ENCODE data around the gene ZBTB47. TPM values are rescaled to one million over a fixed set of nuclear protein-coding genes. Genes with fewer than 3 reads are reported as not detected.

The ZBTB47 gene
- total RNA-seq = under 1 TPM; 0.60 to 0.62 TPM

DNA sequence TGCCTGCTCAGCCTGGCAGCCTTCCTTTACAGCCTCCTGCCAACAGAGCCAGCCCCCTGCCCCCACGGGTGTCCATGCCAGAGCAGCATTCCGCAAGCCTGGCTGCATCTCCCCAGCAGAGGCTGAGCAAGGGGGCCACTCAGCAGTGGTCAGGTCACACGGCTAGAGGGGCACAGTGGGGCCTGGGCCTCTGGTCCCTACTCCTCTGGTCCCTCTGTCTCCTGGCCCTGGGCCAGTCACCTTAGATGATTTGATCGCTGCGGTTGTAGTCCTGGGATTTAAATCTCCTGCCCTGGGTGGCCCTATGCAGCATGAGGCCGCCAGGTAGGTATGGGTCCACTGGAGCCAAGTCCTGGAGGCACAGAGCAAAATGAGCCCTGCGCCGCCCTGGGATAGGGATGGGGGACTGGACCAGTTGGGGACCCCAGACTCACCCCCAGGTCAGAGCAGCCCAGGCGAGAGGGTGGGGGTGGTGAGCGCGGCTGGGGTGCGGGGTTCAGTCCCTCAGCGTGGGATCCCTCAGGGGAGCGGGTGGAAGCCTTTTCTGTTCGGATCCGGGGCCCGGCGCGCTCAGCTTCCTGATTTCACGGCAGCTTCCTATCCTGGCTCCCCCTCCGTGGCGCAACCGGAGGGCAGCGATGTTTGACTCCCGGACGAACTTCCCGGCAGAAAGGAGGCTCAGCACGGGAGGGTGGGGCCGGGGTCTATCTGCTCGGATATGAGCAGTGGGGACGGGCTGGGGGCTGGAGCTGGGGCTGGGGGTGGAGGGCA, at the start of gene ZBTB47:
TSS of gene ZBTB47 (plus strand) at position 138 of the 771 bp plus-strand sequence. CDS start 4,659 bp downstream, outside the sequence.
- DNase-seq (peak; percentile 38), ATAC-seq (peak; percentile 14)
- Mint-ChIP-seq H3K27me3 (peaks cover 2% of the 10 kb centered on the region), H3K27ac (no peak within 1 kb of the TSS), H3K4me3 (peak within 1 kb of the TSS; percentile 72), H3K36me3 (ENCODE audit: low read depth) (no peaks in the 10 kb centered on the region), H3K4me1 (peaks cover 7% of the 10 kb centered on the region), H3K9me3 (ENCODE audit: low read depth) (no peaks in the 10 kb centered on the region)
- ChIA-PET CTCF (no interaction called here), POLR2A (no interaction called here)
- intact Hi-C loops (cut with DNase I, micrococcal nuclease) = loop anchor here (5.0 to 10.0 kb wide), 2 partner anchors 89 to 91 kb away; no protein-coding TSS in a partner anchor

DNA sequence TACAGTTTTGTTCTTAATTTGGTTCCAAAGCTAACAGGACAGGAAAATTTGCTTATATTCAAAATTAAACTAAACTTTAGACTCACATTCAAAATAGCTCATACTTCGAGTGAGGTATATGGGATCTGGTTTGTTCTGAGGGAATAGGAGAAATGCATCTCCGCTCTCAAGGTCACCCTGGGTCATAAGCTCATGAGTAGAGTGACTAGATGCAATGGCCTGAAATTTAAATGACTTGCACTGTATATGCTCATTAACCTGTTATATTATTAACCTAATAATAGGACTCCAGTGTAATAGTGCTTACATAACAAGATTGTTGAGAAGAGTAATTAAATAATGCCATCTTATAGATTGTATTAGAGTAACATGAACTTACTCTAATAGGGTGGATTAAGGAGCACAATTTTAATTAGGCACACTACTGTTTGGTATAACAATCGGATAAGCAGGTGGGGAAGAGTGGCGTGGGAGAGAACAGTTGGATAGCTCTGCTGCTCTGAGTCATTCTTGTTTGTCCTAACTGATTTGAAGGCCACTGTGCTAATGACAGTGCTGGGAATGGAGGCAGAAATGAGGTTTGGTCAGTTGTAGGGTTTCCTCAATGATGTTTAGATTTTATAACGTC, 47.8 kb upstream of the ZBTB47 start:
- Mint-ChIP-seq H3K9me3 (ENCODE audit: low read depth) (no peaks in the 10 kb centered on the region), H3K27ac (no peak overlapping the region), H3K4me3 (no peak overlapping the region), H3K36me3 (ENCODE audit: low read depth) (peaks cover 49% of the 10 kb centered on the region), H3K4me1 (peaks cover 67% of the 10 kb centered on the region), H3K27me3 (no peaks in the 10 kb centered on the region)
- CTCF ChIA-PET = interaction anchor here (1.4 kb wide), 1 partner anchor 15 kb away, joined by 3 read pairs; the partner anchor contains the start of gene SS18L2
- POLR2A ChIA-PET = no interaction called here
- ATAC-seq (no peak), DNase-seq (no peak)
- intact Hi-C loops (cut with DNase I, micrococcal nuclease) = loop anchor here in 1 of 2 experiments (10.0 kb wide), 1 partner anchor 1089 kb away; the partner anchor contains the start of gene ABHD5

DNA sequence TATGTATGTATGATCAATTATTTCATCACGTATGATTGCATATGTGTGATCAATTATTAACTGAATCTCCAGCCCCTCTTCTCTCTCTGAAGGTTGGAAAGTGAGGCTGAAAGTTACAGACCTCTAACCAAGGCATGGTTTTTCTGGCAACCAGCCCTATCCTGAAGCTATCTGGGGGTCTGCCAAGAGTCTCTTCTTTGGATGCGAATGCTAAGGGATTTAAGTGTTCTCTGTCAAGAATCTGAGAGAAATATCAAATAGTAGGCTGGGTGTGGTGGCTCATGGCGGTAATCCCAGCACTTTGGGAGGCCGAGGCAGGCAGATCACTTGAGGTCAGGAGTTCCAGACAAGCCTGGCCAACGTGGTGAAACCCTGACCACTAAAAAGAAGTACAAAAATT, 44.9 kb upstream of the ZBTB47 start:
- intact Hi-C loops (cut with DNase I, micrococcal nuclease) = loop anchor here in 1 of 2 experiments (10.0 kb wide), 1 partner anchor 1086 kb away; the partner anchor contains the start of gene ABHD5
- H3K27ac Mint-ChIP-seq = no peak overlapping the region
- H3K27me3 Mint-ChIP-seq = no peaks in the 10 kb centered on the region
- peaks cover 78% of the 10 kb centered on the region for H3K4me1 Mint-ChIP-seq
- ChIA-PET CTCF (interaction anchor here (2.9 kb wide), 1 partner anchor 28 kb away, joined by 10 read pairs; no protein-coding TSS in a partner anchor), POLR2A (interaction anchor here (0.5 kb wide), 1 partner anchor 10 kb away, joined by 6 read pairs; no protein-coding TSS in a partner anchor)
- ATAC-seq (no peak), DNase-seq (no peak)
- H3K36me3 Mint-ChIP-seq (ENCODE audit: low read depth) = peaks cover 42% of the 10 kb centered on the region
- H3K4me3 Mint-ChIP-seq = no peak overlapping the region
- no peaks in the 10 kb centered on the region for H3K9me3 Mint-ChIP-seq (ENCODE audit: low read depth)

DNA sequence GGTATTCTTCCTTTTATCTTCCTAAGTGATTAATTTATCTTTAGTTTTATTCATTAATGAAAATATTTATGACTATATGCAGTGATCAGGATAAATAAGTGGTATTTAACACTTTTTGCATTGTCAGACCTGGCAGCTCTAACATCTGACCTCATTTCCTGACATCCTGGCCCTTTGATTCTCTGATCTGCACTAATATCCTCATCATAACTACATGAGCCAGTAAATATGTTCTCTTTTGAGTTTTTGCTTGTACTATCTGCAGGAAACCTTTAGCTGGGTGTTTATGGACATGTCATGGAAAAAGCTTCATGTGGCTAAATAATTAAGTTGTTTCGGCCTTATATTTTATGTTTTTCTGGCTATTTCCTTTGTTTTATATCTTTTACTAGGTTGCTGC, 42.5 kb upstream of the ZBTB47 start:
- Mint-ChIP-seq H3K36me3 (ENCODE audit: low read depth) (peaks cover 30% of the 10 kb centered on the region), H3K4me3 (no peak overlapping the region), H3K4me1 (peaks cover 66% of the 10 kb centered on the region), H3K27me3 (no peaks in the 10 kb centered on the region), H3K9me3 (ENCODE audit: low read depth) (no peaks in the 10 kb centered on the region), H3K27ac (peak overlapping the region; percentile 72)
- POLR2A ChIA-PET = interaction anchor here (0.6 to 0.7 kb wide), 2 partner anchors 29 to 287 kb away, joined by 4 to 7 read pairs; partner anchors contain the start of gene SEC22C
- ATAC-seq (peak; percentile 47), DNase-seq (no peak)
- intact Hi-C loops (cut with DNase I, micrococcal nuclease) = no loop called here
- CTCF ChIA-PET = interaction anchor here (0.9 to 2.9 kb wide), 4 partner anchors 10 to 26 kb away, joined by 3 to 10 read pairs (median 6); partner anchors contain the start of gene NKTR

DNA sequence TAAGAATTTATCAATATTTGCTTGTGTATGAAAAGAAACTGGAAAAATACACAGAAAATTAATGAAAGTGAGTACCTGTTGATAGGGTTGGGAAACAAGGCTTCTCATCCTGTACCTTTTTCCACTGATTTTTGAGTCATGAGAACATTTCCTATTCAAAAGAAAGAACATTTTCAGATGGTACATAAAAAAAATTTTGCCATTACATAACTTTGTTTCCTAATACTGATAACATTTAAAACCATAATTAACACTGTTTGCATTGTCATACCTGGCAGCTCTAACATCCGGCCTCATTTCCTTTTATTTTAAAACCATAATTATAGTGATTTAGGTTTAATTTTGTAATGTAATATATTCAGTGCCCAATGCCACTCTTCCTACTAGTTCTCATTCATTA, 41.3 kb upstream of the ZBTB47 start:
- no peak overlapping the region for H3K27ac Mint-ChIP-seq
- DNase-seq = no peak
- H3K4me1 Mint-ChIP-seq = peaks cover 67% of the 10 kb centered on the region
- POLR2A ChIA-PET = no interaction called here
- no peak for ATAC-seq
- H3K27me3 Mint-ChIP-seq = no peaks in the 10 kb centered on the region
- no peak overlapping the region for H3K4me3 Mint-ChIP-seq
- H3K9me3 Mint-ChIP-seq (ENCODE audit: low read depth) = no peaks in the 10 kb centered on the region
- CTCF ChIA-PET = interaction anchor here (0.5 to 3.3 kb wide), 13 partner anchors 10 to 167 kb away, joined by 3 to 30 read pairs (median 4); partner anchors contain the start of genes SEC22C and SS18L2
- intact Hi-C loops (cut with DNase I, micrococcal nuclease) = no loop called here
- H3K36me3 Mint-ChIP-seq (ENCODE audit: low read depth) = peaks cover 25% of the 10 kb centered on the region

DNA sequence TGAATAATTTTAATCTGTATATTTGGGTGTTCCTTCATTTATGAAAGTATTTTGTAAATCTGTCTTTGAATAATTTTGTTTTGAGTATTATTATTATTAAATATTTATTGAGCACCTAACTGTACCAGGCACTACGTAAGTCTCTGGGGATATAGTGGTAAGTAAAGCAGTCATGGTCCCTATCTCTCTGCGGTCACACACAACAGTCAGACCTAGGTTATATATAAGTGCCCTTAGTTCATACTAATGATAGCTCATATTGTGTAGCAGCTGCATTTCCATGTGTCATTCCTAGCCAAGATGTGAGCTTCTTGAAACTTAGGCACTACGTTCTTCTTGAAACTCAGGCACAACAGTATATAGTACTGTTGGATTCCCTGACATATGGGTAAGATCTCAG, 40.6 kb upstream of the ZBTB47 start:
- no peak for ATAC-seq
- Mint-ChIP-seq H3K4me3 (no peak overlapping the region), H3K9me3 (ENCODE audit: low read depth) (no peaks in the 10 kb centered on the region), H3K36me3 (ENCODE audit: low read depth) (peaks cover 22% of the 10 kb centered on the region), H3K27ac (no peak overlapping the region), H3K4me1 (peaks cover 65% of the 10 kb centered on the region), H3K27me3 (no peaks in the 10 kb centered on the region)
- POLR2A ChIA-PET = no interaction called here
- CTCF ChIA-PET = interaction anchor here (0.6 to 3.3 kb wide), 16 partner anchors 10 to 265 kb away, joined by 3 to 30 read pairs (median 4); partner anchors contain the start of genes SEC22C and SS18L2
- intact Hi-C loops (cut with DNase I, micrococcal nuclease) = no loop called here
- DNase-seq = no peak

DNA sequence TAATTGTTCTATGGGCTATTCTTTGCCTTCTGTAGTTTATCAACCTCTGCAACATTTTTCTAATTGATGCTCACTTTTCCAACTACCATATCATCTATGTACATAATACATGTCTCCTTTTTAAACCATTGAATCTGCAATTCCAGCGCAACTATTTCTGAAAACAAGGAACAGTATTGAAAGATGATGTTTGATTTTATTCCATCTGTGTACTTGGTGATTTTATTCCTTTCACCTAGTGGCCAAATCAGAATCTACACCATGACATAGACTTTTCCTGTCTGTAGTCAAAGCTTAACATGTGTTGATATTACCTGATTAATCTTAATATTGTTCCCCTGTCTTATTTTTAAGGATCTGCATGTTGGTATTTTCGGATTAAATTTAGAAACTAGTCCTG, 40.0 kb upstream of the ZBTB47 start:
- intact Hi-C loops (cut with DNase I, micrococcal nuclease) = no loop called here
- no peaks in the 10 kb centered on the region for H3K27me3 Mint-ChIP-seq
- CTCF ChIA-PET = interaction anchor here (0.6 to 3.3 kb wide), 15 partner anchors 11 to 193 kb away, joined by 3 to 30 read pairs (median 4); partner anchors contain the start of gene SEC22C
- H3K9me3 Mint-ChIP-seq (ENCODE audit: low read depth) = no peaks in the 10 kb centered on the region
- H3K27ac Mint-ChIP-seq = peak overlapping the region; percentile 1
- ATAC-seq (peak; percentile 49), DNase-seq (no peak)
- H3K4me1 Mint-ChIP-seq = peaks cover 63% of the 10 kb centered on the region
- H3K36me3 Mint-ChIP-seq (ENCODE audit: low read depth) = peaks cover 19% of the 10 kb centered on the region
- H3K4me3 Mint-ChIP-seq = no peak overlapping the region
- POLR2A ChIA-PET = no interaction called here

DNA sequence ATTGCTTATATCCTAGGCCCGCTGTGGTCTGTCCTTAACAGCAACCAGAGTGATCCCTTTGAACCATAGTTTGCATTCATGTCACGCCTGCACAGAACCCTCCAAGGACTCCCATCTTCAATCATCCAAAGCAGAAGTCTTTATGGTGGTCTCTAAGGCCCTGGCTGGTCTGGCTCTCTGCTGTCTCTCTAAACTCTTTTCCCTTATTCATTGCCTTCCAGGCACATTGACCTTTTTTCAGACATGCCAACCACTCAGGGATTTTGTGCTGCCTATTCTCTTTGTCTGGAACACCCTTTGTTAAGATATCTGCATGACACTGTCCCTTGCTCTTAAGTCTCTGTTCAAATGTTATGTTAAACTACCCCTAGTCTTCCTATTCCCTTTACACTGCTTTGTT, 21.9 kb upstream of the ZBTB47 start:
- DNase-seq = no peak
- Mint-ChIP-seq H3K4me1 (peaks cover 22% of the 10 kb centered on the region), H3K36me3 (ENCODE audit: low read depth) (peaks cover 48% of the 10 kb centered on the region), H3K27ac (peak overlapping the region; percentile 68), H3K4me3 (no peak overlapping the region), H3K27me3 (no peaks in the 10 kb centered on the region), H3K9me3 (ENCODE audit: low read depth) (no peaks in the 10 kb centered on the region)
- ATAC-seq = no peak
- ChIA-PET CTCF (no interaction called here), POLR2A (no interaction called here)
- intact Hi-C loops (cut with DNase I, micrococcal nuclease) = no loop called here

DNA sequence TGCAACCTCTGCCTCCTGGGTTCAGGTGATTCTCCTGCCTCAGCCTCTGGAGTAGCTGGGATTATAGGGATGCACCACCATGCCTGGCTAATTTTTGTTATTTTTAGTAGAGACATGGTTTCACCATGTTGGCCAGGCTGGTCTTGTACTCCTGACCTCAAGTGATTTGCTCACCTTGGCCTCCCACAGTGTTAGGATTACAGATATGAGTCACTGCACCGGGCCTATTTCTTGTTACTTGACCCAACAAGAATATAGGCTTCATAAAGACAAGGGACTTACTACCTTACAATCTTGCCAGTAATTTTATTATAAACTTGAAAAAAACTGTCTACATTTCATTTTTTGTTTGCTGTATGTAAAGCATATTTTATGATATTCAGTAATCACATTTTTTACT, 21.4 kb upstream of the ZBTB47 start:
- Mint-ChIP-seq H3K36me3 (ENCODE audit: low read depth) (peaks cover 47% of the 10 kb centered on the region), H3K4me3 (no peak overlapping the region), H3K9me3 (ENCODE audit: low read depth) (no peaks in the 10 kb centered on the region), H3K4me1 (peaks cover 21% of the 10 kb centered on the region), H3K27ac (no peak overlapping the region), H3K27me3 (no peaks in the 10 kb centered on the region)
- POLR2A ChIA-PET = no interaction called here
- intact Hi-C loops (cut with DNase I, micrococcal nuclease) = no loop called here
- no peak for ATAC-seq
- CTCF ChIA-PET = no interaction called here
- no peak for DNase-seq

DNA sequence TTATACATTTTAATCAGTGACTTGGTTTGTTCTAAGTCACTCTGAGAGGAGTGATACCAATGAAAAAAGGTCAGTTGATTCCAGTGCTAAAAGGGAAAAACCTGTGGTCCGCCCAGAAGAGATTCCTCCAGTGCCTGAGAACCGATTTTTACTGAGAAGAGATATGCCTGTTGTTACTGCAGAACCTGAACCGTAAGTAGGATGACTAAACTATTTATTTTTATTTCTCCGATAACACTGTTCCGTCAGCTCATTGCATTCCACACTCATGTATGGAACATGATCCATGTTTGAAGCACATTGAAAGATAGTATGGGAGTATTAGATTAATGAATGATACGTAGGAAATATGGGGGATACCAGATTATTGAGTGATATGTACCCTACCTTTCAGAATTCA, 20.0 kb upstream of the ZBTB47 start:
- ChIA-PET POLR2A (no interaction called here), CTCF (interaction anchor here (0.7 kb wide), 1 partner anchor 20 kb away, joined by 3 read pairs; no protein-coding TSS in a partner anchor)
- DNase-seq (no peak), ATAC-seq (no peak)
- Mint-ChIP-seq H3K27ac (peak overlapping the region; percentile 35), H3K4me3 (no peak overlapping the region), H3K36me3 (ENCODE audit: low read depth) (peaks cover 44% of the 10 kb centered on the region), H3K9me3 (ENCODE audit: low read depth) (no peaks in the 10 kb centered on the region), H3K27me3 (no peaks in the 10 kb centered on the region), H3K4me1 (peaks cover 19% of the 10 kb centered on the region)
- intact Hi-C loops (cut with DNase I, micrococcal nuclease) = no loop called here

DNA sequence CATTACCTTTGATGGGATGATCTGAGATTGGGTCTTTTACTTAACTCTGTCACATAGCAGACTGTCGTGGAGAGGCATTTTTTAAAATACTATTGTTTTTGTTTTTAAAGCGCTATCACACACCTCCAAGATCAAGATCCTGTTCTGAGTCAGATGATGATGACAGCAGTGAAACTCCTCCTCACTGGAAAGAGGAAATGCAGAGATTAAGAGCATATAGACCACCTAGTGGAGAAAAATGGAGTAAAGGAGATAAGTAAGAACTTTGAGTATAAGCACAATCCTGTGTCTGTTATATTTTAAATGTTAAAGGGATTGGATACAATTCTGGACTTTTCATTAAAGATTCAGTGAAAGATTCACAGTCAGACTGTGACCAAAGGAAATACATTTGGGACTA, 18.4 kb upstream of the ZBTB47 start:
- Mint-ChIP-seq H3K27ac (peak overlapping the region; percentile 56), H3K4me1 (peaks cover 13% of the 10 kb centered on the region), H3K4me3 (no peak overlapping the region), H3K9me3 (ENCODE audit: low read depth) (no peaks in the 10 kb centered on the region), H3K36me3 (ENCODE audit: low read depth) (peaks cover 38% of the 10 kb centered on the region), H3K27me3 (no peaks in the 10 kb centered on the region)
- peak; percentile 52 for ATAC-seq
- DNase-seq = peak; percentile 7
- POLR2A ChIA-PET = no interaction called here
- CTCF ChIA-PET = no interaction called here
- intact Hi-C loops (cut with DNase I, micrococcal nuclease) = no loop called here

Measured in activated CD4-positive, alpha-beta T cell treated with anti-CD3 and anti-CD28 coated beads for 36 hours (primary cell).